ENCODE results near the gene OR11L1.

Gene OR11L1

GRCh38 chr1:247841796-247842195 is at the start of gene OR11L1:
TSS of gene OR11L1 (minus strand) at chr1:247841896. CDS start at chr1:247841896, 0 bp downstream.
- no peak within 1 kb of the TSS for H3K4me3 ChIP-seq (ENCODE audit: low read length)
- TF ChIP-seq CTCF (conservative IDR thresholded peaks at IDR 0.05; ENCODE audit: low read depth, low read length), result no peak
- DNase-seq (ENCODE audit: low read depth), result no peak

DNA sequence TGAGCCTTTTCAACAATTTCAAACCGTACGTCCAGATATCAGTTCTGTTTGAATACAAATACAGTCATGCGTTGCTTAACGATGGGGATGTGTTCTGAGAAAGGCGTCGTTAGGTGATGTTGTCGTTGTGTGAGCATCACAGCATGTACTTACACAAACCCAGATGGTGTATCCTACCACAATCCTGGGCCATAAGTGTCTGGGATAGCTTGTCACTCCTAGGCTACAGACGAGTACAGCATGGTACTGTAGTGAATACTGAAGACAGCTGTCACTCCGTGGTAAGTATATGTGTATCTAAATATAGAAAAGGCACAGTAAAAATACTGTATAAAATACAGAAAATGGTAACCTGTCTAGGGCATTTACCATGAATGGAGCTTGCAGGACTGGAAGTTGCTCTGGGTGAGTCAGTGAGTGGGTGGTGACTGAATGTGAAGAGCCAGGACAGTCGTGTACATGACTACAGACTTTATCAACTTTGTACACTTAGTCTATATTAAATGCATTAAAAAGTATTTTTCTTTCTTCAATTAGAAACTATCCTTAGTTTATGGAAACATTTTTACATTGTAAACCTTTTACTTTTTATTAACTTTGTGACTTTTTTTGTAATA is 43.2 kb upstream of the OR11L1 start:
- no peak overlapping the region for H3K4me3 ChIP-seq (ENCODE audit: low read length)
- DNase-seq (ENCODE audit: low read depth), result no peak
- no peak for TF ChIP-seq CTCF (conservative IDR thresholded peaks at IDR 0.05; ENCODE audit: low read depth, low read length)

DNA sequence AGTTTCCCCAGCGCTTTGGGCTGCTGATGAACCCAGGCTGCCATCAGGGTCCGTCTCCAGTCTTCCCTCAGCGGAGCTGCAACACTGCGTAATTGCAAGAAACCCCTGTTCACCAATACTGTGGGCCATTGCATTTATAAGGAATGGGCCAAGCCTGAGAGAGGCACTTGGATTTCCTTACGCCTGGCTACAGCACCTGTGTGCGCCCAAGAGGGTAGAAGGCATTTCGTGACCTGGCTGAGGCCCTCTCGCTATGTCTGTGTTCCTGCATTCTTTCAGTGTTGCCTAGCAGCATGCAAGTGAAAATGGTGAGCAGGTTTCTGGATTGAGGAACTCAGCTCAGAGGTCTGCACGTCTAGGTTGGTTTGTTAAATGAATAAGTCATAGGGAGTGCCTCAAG is 41.6 kb upstream of the OR11L1 start:
- TF ChIP-seq CTCF (conservative IDR thresholded peaks at IDR 0.05; ENCODE audit: low read depth, low read length), result no peak
- DNase-seq (ENCODE audit: low read depth), result no peak
- H3K4me3 ChIP-seq (ENCODE audit: low read length), result no peak overlapping the region

DNA sequence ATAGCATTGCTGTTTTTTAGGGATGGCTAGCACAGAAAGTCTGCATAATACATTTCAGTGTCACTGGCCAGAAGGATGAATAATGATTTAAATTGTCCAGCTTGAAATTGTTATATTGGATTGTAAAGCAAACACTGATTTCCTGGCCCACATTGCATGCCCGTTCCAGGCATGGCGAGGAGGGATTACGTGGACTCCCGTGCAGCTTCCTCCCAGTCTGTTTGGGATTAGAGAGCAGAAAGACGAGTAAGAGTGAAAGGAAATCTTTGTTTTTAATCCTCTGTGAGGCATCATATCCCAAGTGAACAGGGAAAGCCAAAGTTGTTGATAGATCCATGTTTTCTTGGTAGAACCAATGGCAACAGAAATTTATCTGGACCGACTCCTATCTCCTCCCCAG is 23.7 kb upstream of the OR11L1 start:
- no peak for DNase-seq (ENCODE audit: low read depth)
- no peak for TF ChIP-seq CTCF (conservative IDR thresholded peaks at IDR 0.05; ENCODE audit: low read depth, low read length)
- no peak overlapping the region for H3K4me3 ChIP-seq (ENCODE audit: low read length)

- no peak overlapping the region for H3K4me3 ChIP-seq (ENCODE audit: low read length)
- TF ChIP-seq CTCF (conservative IDR thresholded peaks at IDR 0.05; ENCODE audit: low read depth, low read length), result no peak
- no peak for DNase-seq (ENCODE audit: low read depth)
Measured at GRCh38 chr1:247864644-247865043, 22.9 kb upstream of the OR11L1 start.

DNA sequence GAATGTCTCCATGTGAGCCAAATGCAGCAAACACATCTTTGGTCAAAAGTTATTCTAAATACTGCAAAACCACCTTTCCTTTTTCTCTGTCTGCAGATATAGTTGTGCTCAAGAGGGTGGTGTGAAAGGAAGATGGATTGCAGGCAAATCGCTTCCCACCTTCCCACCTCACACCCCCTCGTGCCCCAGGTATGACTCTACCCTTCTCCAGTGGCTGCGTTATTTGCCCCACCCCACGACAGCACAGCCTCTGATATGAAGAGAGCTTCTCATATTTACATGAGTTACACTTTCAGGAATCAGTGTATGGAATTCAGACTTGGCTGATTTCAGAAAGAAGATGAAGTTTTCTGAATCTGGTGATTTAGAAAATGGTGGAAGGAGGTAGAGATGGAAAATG is 21.1 kb upstream of the OR11L1 start:
- no peak for TF ChIP-seq CTCF (conservative IDR thresholded peaks at IDR 0.05; ENCODE audit: low read depth, low read length)
- DNase-seq (ENCODE audit: low read depth), result no peak
- H3K4me3 ChIP-seq (ENCODE audit: low read length), result no peak overlapping the region

DNA sequence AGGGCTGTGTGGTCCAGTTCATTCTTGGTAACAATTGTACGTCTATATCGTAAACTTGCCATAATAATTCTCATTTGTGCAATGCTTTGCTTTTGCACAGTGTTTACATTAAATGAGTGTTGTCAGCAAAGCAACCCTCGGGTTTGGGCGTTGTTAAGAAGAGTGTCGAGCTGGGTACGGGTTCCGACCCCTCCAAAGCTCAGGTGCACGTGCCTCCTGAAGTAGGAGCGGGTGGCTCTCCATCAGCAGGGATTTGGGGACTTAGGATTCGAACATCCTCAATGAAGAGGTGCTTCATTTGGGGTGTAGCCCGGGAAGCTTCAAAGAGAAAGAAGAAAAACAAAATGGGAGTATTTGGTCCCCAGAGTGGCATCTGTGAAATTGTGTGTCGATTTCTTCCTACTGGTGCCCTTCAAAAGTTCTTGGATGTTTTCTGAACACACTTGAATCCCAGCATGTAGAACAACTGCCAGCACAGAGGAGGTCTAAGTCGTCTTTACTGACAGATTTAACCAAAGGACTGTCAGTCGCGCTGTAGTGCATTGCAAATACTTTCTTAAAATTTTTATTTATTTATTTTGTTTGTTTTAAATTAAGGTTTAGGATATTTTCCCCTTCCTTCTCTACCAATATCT is 16.4 kb upstream of the OR11L1 start:
- no peak for TF ChIP-seq CTCF (conservative IDR thresholded peaks at IDR 0.05; ENCODE audit: low read depth, low read length)
- no peak for DNase-seq (ENCODE audit: low read depth)
- peak overlapping the region; percentile 60 for H3K4me3 ChIP-seq (ENCODE audit: low read length)

All from retinal pigment epithelial cell (primary cell).